Testis (tissue), 2 donors: ENCODE data around the gene ADCY5.

Experiments
- CTCF ChIP-seq, 3 experiments: fragments of 450-650 bp in 2 of 3; fragments of 200-600 bp in 1 of 3; sonication (generic) in 1 of 3; IDR thresholded peaks; one replicate each; pipeline ENCODE4 v1.5.1; 2016 to 2019; ENCODE audit warnings: antibody characterized with exemption in 3 of 3, mild to moderate bottlenecking in 2 of 3, moderate library complexity in 1 of 3
- POLR2A ChIP-seq: fragments of 450-650 bp; IDR thresholded peaks from one replicate; pipeline ENCODE4 v1.6.1; 2017; ENCODE audit warnings: antibody characterized with exemption, mild to moderate bottlenecking, moderate library complexity

- TF ChIP-seq CTCF (IDR thresholded peaks at IDR 0.05) (no peak), POLR2A (no peak)
Measured at GRCh38 chr3:123416173-123416572, 32.7 kb downstream of the ADCY5 start.
